ENCODE data around the gene SLN. TPM values are rescaled to one million over a fixed set of nuclear protein-coding genes. Genes with fewer than 3 reads are reported as not detected.

The SLN gene
- polyA plus RNA-seq, 2 donors, result 0.21 TPM; not detected in 1

DNA sequence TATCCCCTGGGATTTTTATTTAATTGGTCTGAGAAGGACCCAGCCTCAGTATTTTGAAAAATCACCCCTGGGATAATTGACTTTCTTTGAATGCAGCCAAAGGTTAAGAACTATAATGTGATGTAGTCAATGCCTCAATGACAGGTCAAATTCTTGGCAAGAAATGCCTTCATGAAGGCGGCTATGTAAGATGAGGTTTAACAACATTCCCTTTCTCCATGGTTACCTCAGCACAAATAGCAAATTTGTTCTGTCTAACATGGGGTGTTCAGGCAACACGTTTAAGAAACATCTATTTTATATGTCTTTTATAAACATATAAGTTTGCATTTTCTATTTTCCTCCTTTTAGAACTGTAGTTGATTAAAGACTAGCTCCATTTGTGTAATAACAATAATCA is 5.3 kb downstream of the SLN start:
- Histone ChIP-seq H3K27ac (ENCODE audit: low read depth in 2 of 2, low read length in 1 of 2) (no peak overlapping the region), H3K4me1 (ENCODE audit: control insufficient read depth in 2 of 2, insufficient read depth in 2 of 2, low read length in 1 of 2) (no peaks in the 10 kb centered on the region), H3K4me3 (ENCODE audit: low read depth in 1 of 2, low read length in 2 of 2) (no peak overlapping the region), H3K36me3 (ENCODE audit: control insufficient read depth in 2 of 2, insufficient read depth in 2 of 2, low read length in 1 of 2) (no peaks in the 10 kb centered on the region), H3K9me3 (ENCODE audit: control insufficient read depth in 2 of 2, insufficient read depth in 1 of 2, low read depth in 1 of 2, low read length in 1 of 2) (no peaks in the 10 kb centered on the region), H3K27me3 (ENCODE audit: control insufficient read depth in 1 of 2, insufficient read depth in 2 of 2, low read length in 2 of 2) (no peaks in the 10 kb centered on the region)
- WGBS, 2 donors, result 38 to 54% methylated on average over 2 of the region's 2 CpGs

DNA sequence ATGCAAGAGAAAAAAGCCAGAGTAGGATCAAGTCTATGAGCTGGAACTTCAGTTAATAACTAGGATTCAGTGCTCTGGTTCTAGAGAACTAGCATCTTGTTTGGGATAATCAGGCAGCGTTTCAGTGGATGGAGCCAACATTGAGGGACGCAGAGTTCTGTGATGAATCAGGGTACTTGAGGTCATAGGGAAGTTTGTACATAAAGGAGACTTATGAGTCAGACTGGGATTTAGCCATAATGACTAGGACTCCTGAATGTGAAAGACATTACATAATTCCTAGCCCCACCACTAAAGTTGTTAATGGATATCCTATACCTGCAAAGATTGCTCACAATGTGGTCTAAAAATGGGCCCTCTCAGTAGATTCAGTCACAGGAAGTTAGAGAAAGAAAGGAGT is 6.8 kb downstream of the SLN start:
- H3K27me3 ChIP-seq (ENCODE audit: control insufficient read depth in 1 of 2, insufficient read depth in 2 of 2, low read length in 2 of 2), result no peaks in the 10 kb centered on the region
- 44 to 71% methylated on average over 2 of the region's 2 CpGs for WGBS, 2 donors
- H3K4me1 ChIP-seq (ENCODE audit: control insufficient read depth in 2 of 2, insufficient read depth in 2 of 2, low read length in 1 of 2), result no peaks in the 10 kb centered on the region
- H3K27ac ChIP-seq (ENCODE audit: low read depth in 2 of 2, low read length in 1 of 2), result no peak overlapping the region
- H3K9me3 ChIP-seq (ENCODE audit: control insufficient read depth in 2 of 2, insufficient read depth in 1 of 2, low read depth in 1 of 2, low read length in 1 of 2), result no peaks in the 10 kb centered on the region
- H3K36me3 ChIP-seq (ENCODE audit: control insufficient read depth in 2 of 2, insufficient read depth in 2 of 2, low read length in 1 of 2), result no peaks in the 10 kb centered on the region
- H3K4me3 ChIP-seq (ENCODE audit: low read depth in 1 of 2, low read length in 2 of 2), result no peak overlapping the region

DNA sequence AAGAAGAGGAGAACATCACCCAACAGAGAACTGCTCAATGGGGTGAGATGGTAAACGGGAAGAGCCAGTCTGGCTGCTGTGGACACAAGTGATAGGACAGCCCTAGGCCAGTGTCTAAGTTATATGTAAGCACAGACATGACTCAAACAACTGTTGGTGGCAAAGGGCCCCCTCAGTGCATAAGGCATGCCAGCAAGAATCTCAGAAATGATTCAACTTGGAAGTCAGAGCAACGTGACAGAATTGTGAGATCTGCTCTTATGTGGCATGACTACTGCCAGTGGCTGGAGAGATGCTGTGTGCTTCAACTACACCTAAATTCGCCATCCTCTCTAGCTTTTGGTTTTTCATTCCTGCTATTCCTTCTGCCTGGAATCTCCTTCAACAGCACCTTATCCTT is 7.4 kb downstream of the SLN start:
- Histone ChIP-seq H3K36me3 (ENCODE audit: control insufficient read depth in 2 of 2, insufficient read depth in 2 of 2, low read length in 1 of 2) (no peaks in the 10 kb centered on the region), H3K27ac (ENCODE audit: low read depth in 2 of 2, low read length in 1 of 2) (no peak overlapping the region), H3K27me3 (ENCODE audit: control insufficient read depth in 1 of 2, insufficient read depth in 2 of 2, low read length in 2 of 2) (no peaks in the 10 kb centered on the region), H3K4me3 (ENCODE audit: low read depth in 1 of 2, low read length in 2 of 2) (no peak overlapping the region), H3K4me1 (ENCODE audit: control insufficient read depth in 2 of 2, insufficient read depth in 2 of 2, low read length in 1 of 2) (no peaks in the 10 kb centered on the region), H3K9me3 (ENCODE audit: control insufficient read depth in 2 of 2, insufficient read depth in 1 of 2, low read depth in 1 of 2, low read length in 1 of 2) (no peaks in the 10 kb centered on the region)
- WGBS, 2 donors, result 64 to 73% methylated on average over 3 of the region's 3 CpGs

DNA sequence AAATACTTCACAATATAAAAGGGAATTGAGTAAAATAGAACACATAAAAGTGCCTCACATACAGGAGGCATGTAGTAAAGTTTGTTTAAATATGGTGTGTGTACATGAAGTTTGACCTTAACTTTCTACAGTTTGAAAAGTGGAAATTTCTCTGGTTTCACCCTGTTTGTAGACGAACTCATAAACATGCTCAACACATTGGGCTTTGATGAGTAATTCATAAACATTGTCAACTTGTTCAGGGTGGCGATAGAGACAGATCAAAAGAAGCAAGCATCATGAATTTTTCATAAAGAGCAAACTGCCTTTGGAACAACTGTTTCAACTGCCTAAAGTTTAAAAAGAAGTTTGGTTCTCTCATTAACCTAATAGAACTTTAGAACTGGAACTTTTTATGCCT is 9.1 kb downstream of the SLN start:
- Histone ChIP-seq H3K36me3 (ENCODE audit: control insufficient read depth in 2 of 2, insufficient read depth in 2 of 2, low read length in 1 of 2) (no peaks in the 10 kb centered on the region), H3K27me3 (ENCODE audit: control insufficient read depth in 1 of 2, insufficient read depth in 2 of 2, low read length in 2 of 2) (no peaks in the 10 kb centered on the region), H3K9me3 (ENCODE audit: control insufficient read depth in 2 of 2, insufficient read depth in 1 of 2, low read depth in 1 of 2, low read length in 1 of 2) (no peaks in the 10 kb centered on the region), H3K27ac (ENCODE audit: low read depth in 2 of 2, low read length in 1 of 2) (no peak overlapping the region), H3K4me3 (ENCODE audit: low read depth in 1 of 2, low read length in 2 of 2) (no peak overlapping the region), H3K4me1 (ENCODE audit: control insufficient read depth in 2 of 2, insufficient read depth in 2 of 2, low read length in 1 of 2) (no peaks in the 10 kb centered on the region)
- 34 to 52% methylated on average over 2 of the region's 2 CpGs for WGBS, 2 donors

DNA sequence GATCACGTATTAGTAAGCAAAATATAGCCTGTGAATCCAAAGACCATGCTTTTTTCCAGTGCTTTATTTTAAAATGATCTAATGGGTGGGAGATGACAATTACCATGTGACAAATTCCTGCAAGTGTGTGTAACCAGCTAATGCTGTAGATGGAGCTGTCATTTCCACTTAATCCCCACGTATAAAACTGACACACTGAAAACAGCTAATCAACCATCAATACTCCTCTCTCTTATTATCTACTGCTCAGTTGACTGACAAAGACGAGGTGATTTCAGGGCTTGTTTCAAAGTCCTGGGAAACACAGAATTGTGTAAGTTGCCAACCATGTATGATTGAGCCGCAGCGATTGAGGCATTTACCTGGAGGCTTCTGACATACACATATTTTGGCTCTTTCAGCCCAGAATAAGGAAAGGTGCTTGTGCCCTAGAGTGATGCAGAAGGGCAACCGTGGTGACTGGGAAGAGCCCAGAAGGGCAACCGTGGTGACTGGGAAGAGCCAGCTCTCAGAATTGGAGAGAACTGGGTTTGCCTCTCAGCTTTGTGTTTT is 9.7 kb downstream of the SLN start:
- Histone ChIP-seq H3K27ac (ENCODE audit: low read depth in 2 of 2, low read length in 1 of 2) (no peak overlapping the region), H3K27me3 (ENCODE audit: control insufficient read depth in 1 of 2, insufficient read depth in 2 of 2, low read length in 2 of 2) (no peaks in the 10 kb centered on the region), H3K9me3 (ENCODE audit: control insufficient read depth in 2 of 2, insufficient read depth in 1 of 2, low read depth in 1 of 2, low read length in 1 of 2) (no peaks in the 10 kb centered on the region), H3K4me1 (ENCODE audit: control insufficient read depth in 2 of 2, insufficient read depth in 2 of 2, low read length in 1 of 2) (no peaks in the 10 kb centered on the region), H3K4me3 (ENCODE audit: low read depth in 1 of 2, low read length in 2 of 2) (no peak overlapping the region), H3K36me3 (ENCODE audit: control insufficient read depth in 2 of 2, insufficient read depth in 2 of 2, low read length in 1 of 2) (no peaks in the 10 kb centered on the region)
- 73 to 82% methylated on average over 7 of the region's 7 CpGs for WGBS, 2 donors

DNA sequence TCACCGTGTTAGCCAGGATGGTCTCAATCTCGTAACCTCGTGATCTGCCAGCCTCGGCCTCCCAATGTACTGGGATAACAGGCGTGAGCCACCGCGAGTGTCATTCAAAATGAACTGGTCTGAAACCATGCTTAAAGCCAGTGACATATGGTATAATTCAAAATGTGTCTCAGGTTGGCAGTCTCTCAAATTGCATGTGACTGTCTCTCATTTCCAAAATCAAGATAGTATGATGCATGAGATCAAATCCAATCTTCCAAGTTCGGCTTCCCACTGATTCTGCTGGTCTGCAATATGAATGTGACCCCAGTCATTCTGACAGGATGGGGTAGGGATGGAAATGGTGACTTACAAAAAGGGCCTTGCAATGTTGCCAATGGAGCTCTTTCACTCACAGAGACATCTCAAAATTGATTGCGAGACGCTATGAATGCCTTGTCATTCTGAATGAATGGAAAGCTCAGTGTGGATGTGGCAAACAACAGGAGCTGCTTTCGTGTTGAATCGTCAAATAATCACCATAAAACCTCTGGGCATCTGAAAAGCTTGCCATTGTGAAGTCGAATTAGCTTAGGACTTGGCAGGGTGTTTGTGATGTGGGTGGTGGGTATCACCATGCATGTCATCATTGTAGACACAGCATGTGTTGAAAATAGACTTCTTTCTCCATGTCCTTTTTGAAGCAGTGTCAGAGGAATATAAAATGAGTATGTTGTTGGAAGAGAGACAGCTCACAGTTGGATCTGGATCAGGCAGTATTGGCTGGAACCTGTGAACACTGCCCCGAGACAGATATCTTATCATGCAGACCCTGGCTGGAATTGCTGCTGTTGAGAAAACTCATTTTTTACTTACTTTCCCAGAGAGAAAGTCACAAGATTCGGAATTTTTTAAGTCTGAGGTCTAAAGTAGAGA is 12.2 kb downstream of the SLN start:
- 83% methylated on average over 15 of the region's 15 CpGs for WGBS, 2 donors
- Histone ChIP-seq H3K27ac (ENCODE audit: low read depth in 2 of 2, low read length in 1 of 2) (no peak overlapping the region), H3K4me3 (ENCODE audit: low read depth in 1 of 2, low read length in 2 of 2) (no peak overlapping the region), H3K27me3 (ENCODE audit: control insufficient read depth in 1 of 2, insufficient read depth in 2 of 2, low read length in 2 of 2) (no peaks in the 10 kb centered on the region), H3K9me3 (ENCODE audit: control insufficient read depth in 2 of 2, insufficient read depth in 1 of 2, low read depth in 1 of 2, low read length in 1 of 2) (no peaks in the 10 kb centered on the region), H3K4me1 (ENCODE audit: control insufficient read depth in 2 of 2, insufficient read depth in 2 of 2, low read length in 1 of 2) (no peaks in the 10 kb centered on the region), H3K36me3 (ENCODE audit: control insufficient read depth in 2 of 2, insufficient read depth in 2 of 2, low read length in 1 of 2) (no peaks in the 10 kb centered on the region)

DNA sequence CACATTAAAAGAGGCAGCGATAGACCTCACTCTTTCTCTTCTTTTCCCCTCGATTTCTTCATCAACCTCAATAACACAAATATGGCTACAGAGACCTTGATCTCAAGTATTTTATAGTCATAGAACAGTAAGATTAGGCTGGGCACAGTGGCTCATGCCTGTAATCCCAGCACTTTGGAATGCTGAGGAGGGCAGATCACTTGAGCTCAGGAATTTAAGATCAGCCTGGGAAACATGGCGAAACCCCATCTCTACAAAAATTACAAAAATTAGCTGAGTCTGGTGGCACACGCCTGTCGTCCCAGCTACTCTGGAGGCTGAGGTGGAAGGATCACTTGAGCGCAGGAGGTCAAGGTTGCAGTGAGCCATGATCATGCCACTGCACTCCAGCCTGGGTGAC is 14.6 kb downstream of the SLN start:
- H3K4me3 ChIP-seq (ENCODE audit: low read depth in 1 of 2, low read length in 2 of 2), result no peak overlapping the region
- no peaks in the 10 kb centered on the region for H3K36me3 ChIP-seq (ENCODE audit: control insufficient read depth in 2 of 2, insufficient read depth in 2 of 2, low read length in 1 of 2)
- 75 to 87% methylated on average over 6 of the region's 6 CpGs for WGBS, 2 donors
- no peaks in the 10 kb centered on the region for H3K9me3 ChIP-seq (ENCODE audit: control insufficient read depth in 2 of 2, insufficient read depth in 1 of 2, low read depth in 1 of 2, low read length in 1 of 2)
- H3K4me1 ChIP-seq (ENCODE audit: control insufficient read depth in 2 of 2, insufficient read depth in 2 of 2, low read length in 1 of 2), result no peaks in the 10 kb centered on the region
- H3K27ac ChIP-seq (ENCODE audit: low read depth in 2 of 2, low read length in 1 of 2), result no peak overlapping the region
- H3K27me3 ChIP-seq (ENCODE audit: control insufficient read depth in 1 of 2, insufficient read depth in 2 of 2, low read length in 2 of 2), result no peaks in the 10 kb centered on the region

DNA sequence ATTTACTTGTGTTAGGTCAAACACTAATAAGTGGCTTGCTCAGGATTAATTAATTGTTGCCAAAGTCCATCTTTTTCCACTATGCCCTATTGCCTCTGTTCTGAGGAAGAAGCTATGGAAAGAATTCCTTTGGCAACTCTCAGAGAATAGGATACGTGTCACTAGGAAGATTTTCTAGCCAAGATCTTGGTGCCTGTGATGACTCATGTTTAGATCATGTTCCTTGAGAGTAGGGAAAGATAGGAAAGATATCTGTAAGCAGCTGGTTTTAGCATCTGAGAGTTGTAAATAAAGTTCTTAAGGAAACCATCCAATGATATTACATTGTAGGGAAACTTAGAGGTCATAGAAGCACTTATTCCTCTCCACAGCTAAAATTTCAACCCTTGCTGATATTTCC is 15.7 kb downstream of the SLN start:
- Histone ChIP-seq H3K4me3 (ENCODE audit: low read depth in 1 of 2, low read length in 2 of 2) (no peak overlapping the region), H3K27ac (ENCODE audit: low read depth in 2 of 2, low read length in 1 of 2) (no peak overlapping the region), H3K36me3 (ENCODE audit: control insufficient read depth in 2 of 2, insufficient read depth in 2 of 2, low read length in 1 of 2) (no peaks in the 10 kb centered on the region), H3K4me1 (ENCODE audit: control insufficient read depth in 2 of 2, insufficient read depth in 2 of 2, low read length in 1 of 2) (no peaks in the 10 kb centered on the region), H3K27me3 (ENCODE audit: control insufficient read depth in 1 of 2, insufficient read depth in 2 of 2, low read length in 2 of 2) (no peaks in the 10 kb centered on the region), H3K9me3 (ENCODE audit: control insufficient read depth in 2 of 2, insufficient read depth in 1 of 2, low read depth in 1 of 2, low read length in 1 of 2) (no peaks in the 10 kb centered on the region)
- WGBS, 2 donors, result 12 to 21% methylated on average over 1 of the region's 1 CpG

DNA sequence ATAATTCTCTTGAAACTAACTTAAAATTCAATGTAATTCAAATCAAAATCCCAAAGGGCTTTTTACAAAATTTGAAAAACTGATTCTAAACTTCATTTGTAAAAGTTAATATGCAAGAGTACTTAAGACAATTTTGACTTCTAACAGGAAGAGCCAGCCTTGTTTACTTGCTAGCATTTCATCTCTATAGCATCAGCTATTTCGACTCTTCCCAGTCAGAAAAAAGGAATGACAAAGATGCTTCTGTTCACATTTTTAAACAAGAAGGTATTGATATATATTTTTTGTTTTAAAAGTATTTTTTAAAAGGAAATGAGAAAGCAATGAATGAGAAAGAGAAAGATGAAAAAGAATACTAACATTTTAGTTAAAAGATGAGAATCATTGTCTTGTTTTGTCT is 16.4 kb downstream of the SLN start:
- Histone ChIP-seq H3K27me3 (ENCODE audit: control insufficient read depth in 1 of 2, insufficient read depth in 2 of 2, low read length in 2 of 2) (no peaks in the 10 kb centered on the region), H3K9me3 (ENCODE audit: control insufficient read depth in 2 of 2, insufficient read depth in 1 of 2, low read depth in 1 of 2, low read length in 1 of 2) (no peaks in the 10 kb centered on the region), H3K4me3 (ENCODE audit: low read depth in 1 of 2, low read length in 2 of 2) (no peak overlapping the region), H3K36me3 (ENCODE audit: control insufficient read depth in 2 of 2, insufficient read depth in 2 of 2, low read length in 1 of 2) (no peaks in the 10 kb centered on the region), H3K27ac (ENCODE audit: low read depth in 2 of 2, low read length in 1 of 2) (no peak overlapping the region), H3K4me1 (ENCODE audit: control insufficient read depth in 2 of 2, insufficient read depth in 2 of 2, low read length in 1 of 2) (no peaks in the 10 kb centered on the region)
- WGBS, 2 donors, result 65 to 81% methylated on average over 1 of the region's 1 CpG

Measured in esophagus (tissue), 2 donors.